Measurements from ENCODE around the gene ITGA1. TPM values are rescaled to one million over a fixed set of nuclear protein-coding genes. Genes with fewer than 3 reads are reported as not detected.

Gene ITGA1
- total and polyA plus RNA-seq, 2 of the 13 experiments (the other 11 are each of a cell fraction or from before 2014, with no cell fraction given) = 23.1 to 28.6 TPM

- TF ChIP-seq ZNF34 (CRISPR knock-in tag; IDR thresholded peaks at IDR 0.05; ENCODE audit: borderline replicate concordance) (no peak), AHR (CRISPR knock-in tag; IDR thresholded peaks at IDR 0.05) (0 out of 2 replicates have a peak, but pooled peaks have one; percentile 29), BRCA1 (CRISPR knock-in tag; IDR thresholded peaks at IDR 0.05) (no peak), ASH2L (IDR thresholded peaks at IDR 0.05; ENCODE audit: insufficient read length, low read depth, low read length) (no peak), HOXA7 (CRISPR knock-in tag; IDR thresholded peaks at IDR 0.05) (no peak), ZBTB8A (CRISPR knock-in tag; IDR thresholded peaks at IDR 0.05; ENCODE audit: borderline replicate concordance, low read depth) (no peak), ETV5 (CRISPR knock-in tag; IDR thresholded peaks at IDR 0.05; ENCODE audit: borderline replicate concordance) (peak; percentile 38; the same call in 1 of the 2 replicates), ATAD3A (CRISPR knock-in tag; IDR thresholded peaks at IDR 0.05) (no peak), ATF3 (CRISPR knock-in tag; IDR thresholded peaks at IDR 0.05) (peak; percentile 55; the same call in 1 of the 2 replicates), PCBP1 (IDR thresholded peaks at IDR 0.05; ENCODE audit: borderline replicate concordance, low read depth, low read length) (no peak), ZNF672 (CRISPR knock-in tag; IDR thresholded peaks at IDR 0.05) (no peak), FOXC1 (CRISPR knock-in tag; IDR thresholded peaks at IDR 0.05; ENCODE audit: borderline replicate concordance) (no peak), DMTF1 (CRISPR knock-in tag; IDR thresholded peaks at IDR 0.05) (no peak), ZNF761 (CRISPR knock-in tag; conservative IDR thresholded peaks at IDR 0.05) (no peak), HNRNPUL1 (IDR thresholded peaks at IDR 0.05; ENCODE audit: low read depth, low read length) (no peak), HMGXB3 (CRISPR knock-in tag; IDR thresholded peaks at IDR 0.05; ENCODE audit: borderline replicate concordance) (0 out of 2 replicates have a peak, but pooled peaks have one; percentile 13), ESRRA (CRISPR knock-in tag; IDR thresholded peaks at IDR 0.05; ENCODE audit: low read depth) (0 out of 2 replicates have a peak, but pooled peaks have one; percentile 13), SALL2 (CRISPR knock-in tag; IDR thresholded peaks at IDR 0.05) (0 out of 2 replicates have a peak, but pooled peaks have one; percentile 40), FOXK1 (CRISPR knock-in tag; IDR thresholded peaks at IDR 0.05; ENCODE audit: borderline replicate concordance, low read depth) (peak; percentile 20; the same call in 1 of the 2 replicates), CEBPG (CRISPR knock-in tag; IDR thresholded peaks at IDR 0.05) (peak; percentile 76), ARNT (IDR thresholded peaks at IDR 0.05) (no peak), ZNF703 (CRISPR knock-in tag; IDR thresholded peaks at IDR 0.05; ENCODE audit: borderline replicate concordance) (no peak), XBP1 (CRISPR knock-in tag; IDR thresholded peaks at IDR 0.05) (no peak), ZNF562 (CRISPR knock-in tag; IDR thresholded peaks at IDR 0.05; ENCODE audit: borderline replicate concordance) (no peak), CBFB (CRISPR knock-in tag; IDR thresholded peaks at IDR 0.05) (peak; percentile 33)
Measured at GRCh38 chr5:52799983-52800393, 12.3 kb downstream of the ITGA1 start (continued).

Data from HepG2 (cell line).